GM12892 (cell line): Measurements from ENCODE around the gene FBXO36.

Source experiments
- POLR2A ChIP-seq: IDR thresholded peaks from 2 replicates; pipeline ENCODE4 v1.6.1; 2011; ENCODE audit warnings: low read depth, low read length, control low read depth
- TAF1 ChIP-seq: IDR thresholded peaks from 2 replicates; pipeline ENCODE4 v1.6.1; 2011; ENCODE audit warnings: low read depth, mild to moderate bottlenecking, control low read depth, low read length, borderline replicate concordance

- TF ChIP-seq POLR2A (no peak), TAF1 (no peak)
These were observed 20.9 kb downstream of the FBXO36 start for GRCh38 chr2:229943171-229943570.
